SK-MEL-5 (cell line): ENCODE data around the gene NT5C3A. TPM values are rescaled to one million over a fixed set of nuclear protein-coding genes. Genes with fewer than 3 reads are reported as not detected.

Experiments
- DNase-seq: peaks from one replicate; pipeline ENCODE4 v3.0.0-alpha.2; 2016; ENCODE audit warnings: low read depth, low spot score
- in situ Hi-C: cut with HindIII; loops from 2 replicates; pipeline ENCODE4 v1.10.0; 2016; ENCODE audit warnings: low sequenced_read_pairs, high pct_unique_total_duplicates, low pct_unique_long_range_greater_than_20kb
- total RNA-seq: library from RNA; depleted of rRNA; stranded (reverse); fragments of >200 nt; shearing (Covaris generic); gene quantifications from 2 replicates; pipeline ENCODE4 v1.2.3, GENCODE V29; 2014

The NT5C3A gene
- total RNA-seq, 1 experiment from 2014 or later: 46.6 TPM

DNA sequence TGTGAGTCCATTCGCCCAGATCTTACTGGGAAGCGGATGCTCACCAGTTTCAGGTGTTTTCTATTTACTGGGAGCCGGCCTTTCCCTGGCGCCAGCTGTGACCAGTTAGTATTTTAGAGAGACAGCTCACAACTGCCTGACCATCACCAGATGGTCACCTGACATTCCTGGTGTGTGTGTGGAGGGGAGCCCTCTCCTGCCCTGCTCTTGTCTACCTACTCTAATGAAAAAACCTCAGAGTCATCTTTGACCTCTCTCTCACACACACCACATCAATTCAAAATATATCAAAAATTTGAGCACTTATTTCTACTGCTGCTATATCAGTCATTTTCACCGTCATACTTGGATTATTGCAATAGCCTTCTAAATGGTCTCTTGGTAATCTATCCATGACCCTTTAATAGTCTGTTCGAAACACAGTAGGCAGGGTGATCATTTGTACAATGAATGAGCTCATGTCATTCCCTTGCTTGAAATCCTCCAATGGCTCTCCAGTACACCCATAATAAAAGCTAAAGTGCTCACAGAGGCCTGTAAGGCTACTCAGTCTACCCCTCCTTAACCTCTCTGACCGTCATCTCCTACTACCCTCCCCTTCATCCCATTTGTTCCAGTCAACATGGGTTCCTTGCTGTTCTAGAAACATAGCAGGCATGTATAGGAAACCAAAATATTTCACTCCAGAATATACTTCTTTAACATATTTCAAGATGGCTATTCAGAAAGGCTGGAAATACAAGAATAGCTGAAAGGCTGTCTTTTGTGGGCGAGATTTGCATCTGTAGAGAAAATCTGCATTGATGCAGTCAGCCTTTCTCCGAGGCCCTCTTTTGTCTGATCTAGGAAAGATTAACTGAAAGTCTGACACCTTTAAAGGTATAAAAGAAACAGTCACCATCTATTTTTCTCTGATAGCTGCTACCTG, 17.5 kb upstream of the NT5C3A start:
- in situ Hi-C loops: no loop called here
- peak; percentile 36 for DNase-seq

GRCh38 chr7:33079096-33079495, 16.5 kb upstream of the NT5C3A start:
- in situ Hi-C loops: no loop called here
- no peak for DNase-seq

DNA sequence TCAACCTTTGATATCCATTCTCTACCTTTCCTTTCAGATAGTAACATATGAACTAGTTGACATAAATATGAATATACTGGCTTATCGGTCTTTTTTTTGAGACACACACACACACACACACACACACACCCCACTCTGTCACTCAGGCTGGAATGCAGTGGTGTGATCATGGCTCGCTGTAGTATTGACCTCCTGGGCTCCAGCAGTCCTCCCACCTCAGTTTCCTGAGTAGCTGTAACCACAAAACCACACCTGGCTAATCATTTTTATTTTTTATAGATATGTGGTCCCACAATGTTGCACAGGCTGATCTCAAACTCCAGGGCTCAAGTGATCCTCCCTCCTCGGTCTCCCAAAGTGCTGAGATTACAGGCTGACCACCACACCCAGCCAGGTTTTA, 14.2 kb upstream of the NT5C3A start:
- in situ Hi-C loops: no loop called here

DNA sequence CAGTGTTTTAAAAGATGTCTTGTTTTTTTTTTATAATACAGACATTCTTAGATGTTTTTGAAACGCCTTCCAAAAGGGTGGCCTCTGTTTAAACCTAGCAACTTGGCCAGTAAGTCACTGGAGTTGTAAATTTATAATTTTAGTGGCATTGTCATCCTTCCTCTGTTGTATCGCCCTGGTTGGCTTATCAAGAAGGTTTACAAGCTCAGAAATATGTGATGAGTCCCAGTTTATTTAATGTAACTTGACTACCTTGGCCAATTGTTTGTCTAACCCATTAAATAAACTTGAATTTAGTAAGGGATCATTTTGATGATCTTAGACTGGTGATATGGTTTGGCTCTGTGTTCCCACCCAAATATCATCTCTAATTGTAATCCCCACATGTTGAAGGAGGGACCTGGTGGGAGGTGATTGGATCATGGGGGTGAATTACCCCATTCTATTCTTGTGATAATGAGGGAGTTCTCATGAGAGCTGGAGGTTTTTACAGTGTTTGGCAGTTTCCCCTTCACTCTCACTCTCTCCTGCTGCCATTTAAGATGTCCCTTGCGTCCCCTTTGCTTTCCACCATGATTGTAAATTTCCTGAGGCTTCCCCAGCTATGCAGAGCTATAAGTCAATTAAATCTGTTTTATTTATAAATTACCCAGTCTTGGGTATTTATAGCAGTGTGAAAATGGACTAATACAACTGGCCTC, 13.4 kb upstream of the NT5C3A start:
- in situ Hi-C loops: no loop called here
- DNase-seq: no peak

More for the DNA sequence above, 14.2 kb upstream of the NT5C3A start:
- DNase-seq: no peak

DNA sequence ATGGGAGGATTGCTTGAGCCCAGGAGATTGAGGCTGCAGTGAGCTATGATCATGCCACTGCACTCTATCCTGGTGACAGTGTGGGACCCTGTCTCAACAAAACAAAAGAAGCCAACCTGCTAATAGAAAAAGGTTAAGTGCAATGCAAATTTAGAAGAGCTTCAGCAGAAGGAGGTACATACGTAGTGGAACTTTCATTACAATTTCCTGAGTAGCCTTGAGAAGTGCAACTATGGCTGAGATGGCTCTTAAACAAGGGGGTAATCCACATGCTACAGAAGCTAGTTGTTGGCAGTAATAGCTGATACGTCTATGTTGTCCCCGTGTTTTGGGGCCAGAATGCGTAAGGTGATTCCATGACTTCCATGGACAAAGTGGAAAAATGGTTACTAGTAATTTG, 10.7 kb upstream of the NT5C3A start:
- no peak for DNase-seq
- in situ Hi-C loops: no loop called here

GRCh38 chr7:33072471-33072870, 9.9 kb upstream of the NT5C3A start:
- in situ Hi-C loops: no loop called here

GRCh38 chr7:33070831-33071230, 8.3 kb upstream of the NT5C3A start:
- no peak for DNase-seq
- in situ Hi-C loops: no loop called here

More at GRCh38 chr7:33072471-33072870, 9.9 kb upstream of the NT5C3A start:
- DNase-seq: peak; percentile 45

GRCh38 chr7:33070277-33070676, 7.7 kb upstream of the NT5C3A start:
- in situ Hi-C loops: no loop called here
- no peak for DNase-seq

DNA sequence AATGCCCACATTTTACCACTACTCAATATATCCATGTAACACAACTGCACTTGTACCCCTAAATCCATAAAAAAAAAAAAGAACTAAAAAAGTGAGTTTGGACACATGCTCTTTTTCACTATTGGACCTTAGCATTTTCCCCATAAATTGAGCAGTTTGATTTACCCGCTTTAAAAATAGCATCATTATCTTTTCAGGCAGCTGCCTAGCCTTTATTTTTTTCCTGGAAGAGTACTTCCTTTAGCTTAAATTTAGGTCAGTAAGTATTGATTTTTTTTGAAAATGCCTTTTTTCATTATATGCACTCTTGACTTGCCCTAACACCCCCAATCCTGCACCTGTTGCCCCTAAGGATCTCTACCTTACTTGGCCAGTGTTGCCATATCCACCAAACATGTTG, 5.3 kb upstream of the NT5C3A start:
- DNase-seq: no peak
- in situ Hi-C loops: no loop called here

GRCh38 chr7:33066771-33067170, 4.2 kb upstream of the NT5C3A start:
- in situ Hi-C loops: no loop called here
- no peak for DNase-seq

GRCh38 chr7:33065981-33066380, 3.4 kb upstream of the NT5C3A start:
- DNase-seq: no peak
- in situ Hi-C loops: no loop called here

DNA sequence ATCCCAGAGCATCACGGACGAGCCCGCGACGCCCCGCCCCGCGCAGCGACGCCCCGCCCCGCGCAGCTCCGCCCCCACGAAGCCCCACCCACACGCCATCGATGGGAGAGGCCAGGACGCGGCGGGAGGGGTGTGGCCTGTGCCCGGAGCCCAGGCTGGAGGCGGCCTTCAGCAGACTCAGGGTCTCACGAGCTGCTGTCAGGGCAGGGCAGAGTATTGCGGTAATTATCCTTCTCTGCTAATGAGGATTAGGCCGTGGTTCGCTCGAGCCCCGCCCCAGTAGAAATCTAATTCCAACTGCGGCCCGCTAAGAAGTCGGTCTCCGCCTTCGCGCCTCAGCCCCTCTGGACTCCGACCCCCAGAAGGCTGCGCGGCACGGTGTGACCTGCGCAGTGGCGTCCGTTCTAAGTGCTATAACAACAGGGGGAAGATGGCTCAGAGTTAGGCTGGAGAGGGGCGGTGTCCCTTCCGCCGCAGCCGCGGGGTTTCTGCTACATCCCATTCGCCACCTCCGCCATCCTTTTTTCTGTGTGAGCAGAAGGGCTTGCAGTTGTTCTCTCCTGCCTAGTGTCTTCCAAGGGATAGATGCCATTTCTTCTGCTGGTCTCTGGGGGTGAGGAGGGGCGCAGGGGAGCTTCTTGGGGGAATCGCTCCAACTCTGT, 337 bp upstream of the NT5C3A start:
- in situ Hi-C loops: no loop called here
- peak; percentile 96 for DNase-seq

GRCh38 chr7:33061282-33061937, 1.2 kb downstream of the NT5C3A start:
- in situ Hi-C loops: no loop called here
- DNase-seq: no peak

DNA sequence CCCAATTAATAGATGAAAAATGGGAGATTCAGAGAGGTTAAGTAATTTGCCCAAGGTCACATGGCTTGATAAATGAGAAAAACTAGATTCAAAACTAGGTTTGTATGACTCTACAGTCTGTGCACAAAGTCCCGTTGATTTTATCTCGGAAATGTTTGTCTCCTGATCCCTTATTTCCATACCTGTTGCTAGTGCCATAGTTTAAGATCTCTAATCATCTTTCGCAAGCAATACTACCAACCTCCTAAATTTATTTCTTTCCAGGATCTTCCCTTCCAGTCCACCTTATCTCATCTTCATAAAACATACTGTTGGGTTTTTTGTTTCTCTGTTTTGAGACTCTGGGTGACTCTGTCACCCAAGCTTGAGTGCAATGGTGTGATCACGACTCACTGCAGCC, 2.9 kb downstream of the NT5C3A start:
- no peak for DNase-seq
- in situ Hi-C loops: no loop called here

GRCh38 chr7:33055158-33055557, 7.4 kb downstream of the NT5C3A start:
- in situ Hi-C loops: no loop called here
- DNase-seq: no peak

DNA sequence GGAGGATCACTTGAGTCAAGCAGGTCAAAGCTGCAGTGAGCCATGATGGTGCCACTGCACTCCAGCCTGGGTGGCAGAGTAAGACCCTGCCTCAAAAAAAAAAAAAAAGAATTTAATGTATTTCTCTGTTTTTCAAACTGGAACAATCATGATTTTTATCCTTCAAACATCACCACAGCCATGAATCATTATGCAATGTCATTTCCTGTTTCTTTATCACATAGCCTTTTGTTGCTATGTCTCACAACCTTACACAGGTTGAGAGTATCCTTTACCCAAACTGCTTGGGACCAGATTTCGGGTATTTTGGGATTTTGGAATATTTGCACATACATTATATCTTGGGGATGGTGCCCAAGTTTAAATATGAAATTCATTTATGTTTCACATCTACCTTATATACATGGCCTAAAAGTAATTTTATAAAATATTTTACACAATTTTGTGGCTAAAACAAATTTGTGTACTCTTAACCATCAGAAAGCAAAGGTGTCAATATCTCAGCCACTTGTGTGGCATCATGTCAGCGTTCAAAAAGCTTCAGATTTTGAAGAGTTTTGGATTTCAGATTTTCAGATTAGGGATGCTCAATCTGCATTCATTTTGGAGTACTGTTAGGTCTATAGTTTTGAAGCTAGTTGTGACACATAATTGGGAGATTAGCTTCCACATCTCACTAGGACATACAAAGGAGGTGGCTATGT, 8.2 kb downstream of the NT5C3A start:
- DNase-seq: no peak
- in situ Hi-C loops: no loop called here

DNA sequence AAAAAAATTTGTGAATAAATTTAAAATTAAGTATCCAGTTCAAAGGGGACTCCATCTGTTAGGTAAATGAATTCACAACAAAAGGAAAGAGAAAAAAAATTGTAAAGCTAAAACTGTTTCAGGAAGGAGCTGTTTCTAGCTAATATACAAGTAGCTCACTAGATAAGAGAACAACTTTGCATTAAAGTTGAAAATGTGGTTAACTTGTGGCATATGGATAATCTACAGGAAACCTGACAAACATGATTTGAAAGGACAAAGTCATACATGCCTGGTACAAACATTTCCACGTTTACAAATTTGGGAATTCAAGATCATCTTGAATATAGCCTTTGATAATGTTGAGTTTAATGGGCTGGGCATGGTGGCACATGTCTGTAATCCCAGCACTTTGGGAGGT, 8.9 kb downstream of the NT5C3A start:
- in situ Hi-C loops: no loop called here
- DNase-seq: no peak
